AG04450 (cell line): ENCODE measurements around the gene SCTR. TPM values are rescaled to one million over a fixed set of nuclear protein-coding genes. Genes with fewer than 3 reads are reported as not detected.

Source experiments
- CTCF ChIA-PET: fragments of 300-600, 350-600 bp; formaldehyde crosslinking; extraction: SDS; loops from one replicate; lab custom pipeline; 2022; ENCODE audit warnings: antibody characterized with exemption, inconsistent platforms; lab: Charles Lee
- POLR2A ChIA-PET: fragments of 350-600 bp; formaldehyde crosslinking; extraction: SDS; loops from one replicate; lab custom pipeline; 2021; ENCODE audit warnings: antibody characterized with exemption, inconsistent platforms; lab: Yijun Ruan, JAX
- DNase-seq: peaks from one replicate; pipeline ENCODE4 v3.0.0-alpha.2; 2011; ENCODE audit warnings: low read depth, low spot score
- H3K27ac ChIP-seq: one replicate; pipeline ENCODE4 v1.5.1; 2012; ENCODE audit warnings: low read depth, low read length, control low read depth
- H3K27me3 ChIP-seq: one replicate; pipeline ENCODE4 v1.6.0; 2012; ENCODE audit warnings: low read length; ENCODE audit not compliant: control insufficient read depth, insufficient read depth
- H3K4me3 ChIP-seq: 2 replicates; pipeline ENCODE4 v1.5.1; 2011; ENCODE audit warnings: mild to moderate bottlenecking, low read depth, low read length, control low read depth
- H3K9me3 ChIP-seq: 2 replicates; pipeline ENCODE4 v1.5.1; 2012; ENCODE audit warnings: low read length; ENCODE audit not compliant: control insufficient read depth, insufficient read depth
- CTCF ChIP-seq: IDR thresholded peaks from 2 replicates; pipeline ENCODE4 v1.5.1; 2011; ENCODE audit warnings: low read depth, low read length, control low read depth, inconsistent platforms
- polyA minus RNA-seq: library from RNA; depleted of rRNA, polyadenylated mRNA; stranded (reverse); fragments of >200 nt; gene quantifications from 2 replicates; pipeline ENCODE4 v1.2.3, GENCODE V29; 2011; rRNA and poly(A)+ RNA removed
- polyA plus RNA-seq: library from polyadenylated mRNA; depleted of rRNA; stranded (reverse); fragments of >200 nt; gene quantifications from 2 replicates; pipeline ENCODE4 v1.2.3, GENCODE V29; 2011; rRNA removed

Gene SCTR
- not detected in 2 replicates for polyA plus RNA-seq
- not detected in 2 replicates for polyA minus RNA-seq

DNA sequence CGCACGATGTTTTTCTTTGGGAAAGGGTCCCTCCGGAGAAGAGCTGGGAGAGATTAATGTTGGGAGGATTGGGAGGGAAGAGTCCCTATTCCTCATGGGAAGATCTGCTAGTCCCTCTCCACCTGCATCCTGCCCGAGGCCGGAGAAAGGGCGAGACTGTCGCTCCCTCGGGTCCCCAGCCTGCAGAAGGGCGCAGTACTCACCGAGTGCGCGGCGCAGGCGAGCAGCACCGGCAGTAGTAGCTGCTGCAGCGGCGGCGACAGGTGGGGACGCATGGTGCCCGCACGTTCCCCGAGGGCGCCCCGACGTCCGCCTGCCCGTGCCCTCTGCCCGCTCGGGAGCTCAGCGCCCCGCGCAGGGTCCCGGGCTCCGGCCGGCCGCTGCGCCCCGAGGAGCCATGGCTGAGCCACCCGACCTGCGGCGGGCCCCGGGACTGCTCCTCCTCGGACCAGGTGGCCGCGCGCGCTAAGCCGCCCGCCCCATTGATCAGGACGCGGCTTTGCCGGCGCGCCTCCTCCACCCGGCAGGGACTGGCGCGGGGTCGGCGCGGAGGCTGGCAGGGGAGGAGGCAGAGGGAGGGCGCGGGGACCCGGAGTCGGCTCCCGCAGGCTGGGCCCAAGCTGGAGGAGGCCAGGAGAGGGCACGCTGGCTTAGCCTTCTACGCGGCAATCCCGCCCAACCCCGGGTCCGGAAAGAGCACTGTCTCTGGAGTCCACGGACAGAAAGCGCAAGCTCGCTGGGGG is at the start of gene SCTR:
SCTR (minus strand) TSS at position 532 of the 743 bp plus-strand sequence; CDS start at position 275, 257 bp downstream.
- peaks cover 23% of the 10 kb centered on the region for H3K27me3 ChIP-seq
- no peak within 1 kb of the TSS for H3K4me3 ChIP-seq
- H3K27ac ChIP-seq, result no peak within 1 kb of the TSS
- DNase-seq, result no peak
- no peaks in the 10 kb centered on the region for H3K9me3 ChIP-seq
- no peak for TF ChIP-seq CTCF
- CTCF ChIA-PET, result no interaction called here
- POLR2A ChIA-PET, result no interaction called here

- CTCF ChIA-PET, result no interaction called here
- Histone ChIP-seq H3K4me3 (no peak overlapping the region), H3K27ac (no peak overlapping the region), H3K27me3 (peaks cover 2% of the 10 kb centered on the region), H3K9me3 (no peaks in the 10 kb centered on the region)
- no peak for DNase-seq
- POLR2A ChIA-PET, result no interaction called here
- no peak for TF ChIP-seq CTCF
Measured at GRCh38 chr2:119567292-119567691, 43.0 kb upstream of the SCTR start.

GRCh38 chr2:119565481-119565880 is 41.2 kb upstream of the SCTR start:
- H3K27ac ChIP-seq, result no peak overlapping the region
- peaks cover 2% of the 10 kb centered on the region for H3K27me3 ChIP-seq
- no peaks in the 10 kb centered on the region for H3K9me3 ChIP-seq
- no peak for TF ChIP-seq CTCF
- CTCF ChIA-PET, result no interaction called here
- POLR2A ChIA-PET, result no interaction called here
- no peak overlapping the region for H3K4me3 ChIP-seq
- no peak for DNase-seq

DNA sequence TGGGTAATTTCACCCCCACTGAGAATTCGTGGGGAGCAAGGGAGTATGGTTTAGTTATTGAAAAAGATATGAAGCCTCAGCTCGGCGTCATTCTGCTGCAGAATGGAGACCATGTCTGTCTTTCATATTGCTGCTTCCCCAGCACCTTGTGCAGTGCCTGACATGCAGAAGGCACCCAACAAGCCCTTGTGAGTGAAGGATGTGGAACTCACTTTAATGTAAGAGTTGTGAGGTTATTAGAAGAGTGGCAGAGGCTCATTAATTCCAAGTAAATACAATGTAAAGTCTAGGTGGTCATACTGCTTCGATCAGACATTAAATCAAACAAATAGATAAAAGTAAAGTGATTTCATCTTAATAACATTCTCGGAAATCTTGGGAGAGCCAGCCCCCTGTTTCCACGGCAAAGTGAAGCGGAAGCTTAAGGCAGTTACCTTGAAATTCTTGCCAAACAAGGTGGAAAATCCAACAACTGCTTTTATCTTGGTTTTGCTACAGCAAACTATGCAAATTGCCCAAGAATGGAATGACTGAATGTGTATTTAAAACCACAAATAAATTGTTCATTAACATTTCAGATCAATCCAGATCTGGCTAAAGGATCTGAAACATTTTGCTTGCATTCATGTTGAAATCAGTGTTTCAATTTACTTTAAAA is 29.5 kb upstream of the SCTR start:
- POLR2A ChIA-PET, result no interaction called here
- no peak overlapping the region for H3K4me3 ChIP-seq
- DNase-seq, result no peak

More for the DNA sequence above, 29.5 kb upstream of the SCTR start:
- Histone ChIP-seq H3K27me3 (no peaks in the 10 kb centered on the region), H3K27ac (no peak overlapping the region), H3K9me3 (no peaks in the 10 kb centered on the region)
- CTCF ChIA-PET, result no interaction called here
- TF ChIP-seq CTCF, result no peak
